Fibroblast of skin of back (primary cell): Measurements from ENCODE around the gene KIAA1671.
A peak's percentile ranks its signal among the peaks of the same experiment; 100 is the strongest.

Source experiments
- DNase-seq: peaks from one replicate; pipeline ENCODE4 v3.0.0-alpha.2; 2013

KIAA1671 gene

DNA sequence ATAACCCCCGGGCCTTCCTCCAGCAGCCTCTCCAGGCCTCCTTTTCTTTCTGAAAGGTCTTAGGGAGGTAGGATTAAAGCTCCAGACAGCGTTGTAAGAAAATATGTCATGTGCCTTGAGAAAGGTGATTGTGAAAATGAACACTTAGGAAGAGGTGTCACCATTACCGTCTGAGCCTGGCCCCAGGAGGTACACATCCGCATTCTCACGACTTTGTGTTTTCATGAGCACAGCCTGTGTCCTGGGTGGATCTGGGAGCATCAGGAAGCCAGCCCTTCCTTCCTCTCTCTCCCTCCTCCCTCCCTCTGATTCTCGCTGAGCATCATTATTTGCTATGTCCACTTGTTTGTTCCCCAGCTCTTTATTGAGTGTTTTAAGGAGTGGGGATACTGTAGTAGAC is 142.1 kb downstream of the KIAA1671 start:
- no peak for DNase-seq

DNA sequence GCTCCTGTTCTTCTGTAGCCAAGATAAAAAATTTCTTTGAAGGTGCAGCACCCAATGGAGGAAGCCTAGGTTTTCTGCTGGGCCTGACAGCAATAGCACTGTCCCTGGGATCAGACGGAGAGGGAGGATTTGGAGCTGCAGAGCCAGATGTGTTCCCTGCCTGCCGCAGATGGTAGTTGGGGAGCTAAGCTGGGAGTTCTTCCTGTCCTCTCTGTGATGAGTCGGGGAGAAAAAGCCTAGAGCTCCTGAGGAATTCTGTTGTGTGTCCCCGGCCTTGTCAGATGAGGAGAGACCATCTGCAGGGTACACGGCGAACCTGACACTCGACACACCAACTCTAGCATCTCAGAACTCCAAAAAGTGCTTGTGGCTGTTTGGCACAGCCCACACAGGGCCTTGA is 143.4 kb downstream of the KIAA1671 start:
- no peak for DNase-seq

DNA sequence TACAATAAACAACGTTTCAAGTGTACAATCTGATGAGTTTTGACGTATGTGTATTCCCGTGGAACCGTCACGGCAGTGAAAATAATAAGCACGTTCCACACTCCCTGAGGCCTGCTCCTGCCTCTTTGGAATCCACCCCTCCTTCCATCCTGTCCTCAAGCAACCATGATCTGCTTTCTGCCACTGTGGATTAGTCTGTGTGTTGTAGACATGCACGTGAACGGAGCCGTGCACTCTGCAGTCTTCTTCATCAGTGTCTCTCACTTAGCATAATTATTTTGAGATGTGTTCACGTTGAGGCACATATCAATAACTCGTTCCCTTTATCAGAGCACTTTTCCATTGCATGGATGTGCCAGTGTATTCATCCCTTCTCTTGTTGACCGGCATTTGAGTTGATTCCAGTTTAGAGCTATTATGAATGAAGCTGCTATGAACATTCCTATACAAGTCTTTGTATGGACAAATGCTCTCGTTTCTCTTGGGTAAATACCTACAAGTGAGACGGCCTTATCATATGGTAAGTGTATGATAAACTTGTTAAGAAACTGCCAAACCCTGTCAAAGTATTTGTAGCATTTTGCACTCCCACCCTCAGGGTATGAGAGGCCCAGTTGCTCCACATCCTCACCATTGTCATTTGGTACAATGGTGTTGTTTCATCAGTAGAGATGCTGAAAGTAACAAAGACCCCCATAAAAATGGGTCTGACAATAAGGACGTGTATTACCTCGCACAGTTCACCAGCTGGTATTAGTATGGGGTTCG is 144.3 kb downstream of the KIAA1671 start:
- no peak for DNase-seq

DNA sequence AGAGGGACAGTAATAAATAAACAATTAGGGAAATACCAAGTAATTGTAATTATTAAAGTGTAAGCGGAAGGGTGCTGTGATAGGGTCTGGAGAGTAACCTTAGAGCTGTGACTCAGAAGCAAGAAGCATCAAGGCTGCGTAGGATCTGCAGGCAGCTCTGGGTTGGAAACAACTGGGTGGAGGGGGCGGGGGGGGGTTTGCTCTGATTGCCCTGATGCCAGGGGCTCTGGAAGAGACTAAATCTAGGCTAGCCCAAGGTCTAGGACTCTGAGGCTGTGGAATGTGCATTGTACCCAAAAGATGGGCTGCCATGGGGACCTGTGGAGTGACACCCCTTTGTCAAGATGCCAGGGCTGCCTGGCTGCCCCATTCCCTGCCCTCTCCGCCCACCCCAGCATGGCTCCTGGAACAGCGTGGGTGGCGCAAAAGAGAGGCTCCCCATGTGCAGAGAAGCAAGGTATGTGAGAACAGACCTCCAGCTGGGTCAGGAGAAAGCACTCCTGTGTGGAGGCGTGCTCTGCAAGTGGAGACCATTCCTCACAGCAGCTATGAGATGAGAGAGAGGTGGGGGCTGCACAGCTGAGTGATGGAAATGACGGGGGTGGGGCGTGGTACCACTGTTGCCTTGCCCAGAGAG is 146.0 kb downstream of the KIAA1671 start:
- DNase-seq = no peak

DNA sequence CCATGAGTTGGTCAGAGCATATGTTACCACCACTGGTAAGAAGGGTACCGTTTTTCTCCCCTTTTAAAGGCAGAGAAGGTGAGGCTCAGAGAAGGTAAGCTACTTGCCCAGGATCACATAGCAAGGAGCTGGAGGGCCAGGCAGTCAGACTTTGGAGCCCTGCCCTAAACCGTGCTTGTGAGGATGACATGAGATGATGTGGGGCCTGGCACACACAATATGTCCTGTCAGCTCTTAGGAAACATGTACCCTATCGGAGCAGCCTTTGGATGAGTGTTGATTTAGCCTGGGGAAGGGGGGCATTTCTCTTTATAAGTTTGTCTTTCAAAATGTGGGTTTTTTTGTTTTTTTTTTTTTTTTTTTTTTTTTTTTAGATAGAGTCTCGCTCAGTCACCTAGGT is 146.7 kb downstream of the KIAA1671 start:
- no peak for DNase-seq

DNA sequence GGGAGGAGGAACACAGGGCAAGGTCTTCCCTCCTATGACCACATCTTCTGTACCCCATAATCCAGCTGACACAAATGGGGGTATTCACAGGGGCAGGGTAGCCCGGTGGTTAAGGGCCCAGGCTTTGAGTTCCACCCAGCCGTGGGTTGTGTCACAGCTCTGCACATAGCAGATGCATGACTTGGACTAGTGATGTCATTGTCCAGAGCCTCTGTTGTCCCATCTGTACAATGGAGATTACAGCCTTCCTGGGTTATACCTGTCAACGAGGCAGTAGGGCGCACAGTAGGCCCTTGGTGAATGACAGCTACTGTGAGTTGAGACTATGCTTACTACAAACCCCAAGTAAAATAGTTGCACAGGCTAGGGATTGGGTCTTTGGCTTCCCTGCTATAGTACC is 147.9 kb downstream of the KIAA1671 start:
- no peak for DNase-seq

DNA sequence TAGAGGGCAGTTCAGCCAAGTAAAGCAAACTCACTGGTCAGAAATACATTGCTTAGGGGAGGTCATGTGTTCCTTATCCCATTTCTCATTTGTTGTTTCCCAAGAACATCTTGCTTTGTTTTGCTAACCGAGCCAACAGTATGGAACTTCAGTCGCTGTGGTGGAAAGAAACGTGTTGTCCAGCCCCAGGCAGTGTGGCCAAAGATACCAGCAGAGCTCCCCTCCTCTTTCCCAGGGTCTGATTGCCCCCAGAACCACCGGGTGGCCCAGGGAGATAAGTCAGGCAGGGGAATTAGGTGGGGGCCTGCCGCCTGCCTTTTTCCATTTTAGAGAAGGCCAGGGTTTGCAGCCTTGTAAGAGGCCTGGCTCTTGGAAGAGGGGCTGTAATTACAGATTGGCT is 148.4 kb downstream of the KIAA1671 start:
- DNase-seq = no peak

DNA sequence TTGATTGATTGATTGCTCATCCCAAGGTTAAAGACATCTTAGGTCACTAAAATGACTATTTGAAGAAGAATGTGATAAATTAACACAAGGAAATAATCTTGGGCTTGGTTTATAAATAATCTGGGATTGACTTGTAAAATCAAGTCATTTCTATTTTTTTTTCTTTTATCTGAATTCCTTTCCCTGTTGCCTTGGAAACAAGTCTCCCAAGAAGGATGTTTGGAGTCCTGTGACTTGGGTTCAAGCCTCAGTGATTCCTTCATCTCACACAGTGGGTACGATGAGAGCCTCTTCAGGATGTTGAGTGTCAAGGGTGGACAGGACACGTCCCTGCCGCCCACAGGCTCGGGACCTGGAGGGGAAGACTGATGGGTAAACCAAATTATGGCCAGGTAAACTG is 149.0 kb downstream of the KIAA1671 start:
- DNase-seq = no peak

DNA sequence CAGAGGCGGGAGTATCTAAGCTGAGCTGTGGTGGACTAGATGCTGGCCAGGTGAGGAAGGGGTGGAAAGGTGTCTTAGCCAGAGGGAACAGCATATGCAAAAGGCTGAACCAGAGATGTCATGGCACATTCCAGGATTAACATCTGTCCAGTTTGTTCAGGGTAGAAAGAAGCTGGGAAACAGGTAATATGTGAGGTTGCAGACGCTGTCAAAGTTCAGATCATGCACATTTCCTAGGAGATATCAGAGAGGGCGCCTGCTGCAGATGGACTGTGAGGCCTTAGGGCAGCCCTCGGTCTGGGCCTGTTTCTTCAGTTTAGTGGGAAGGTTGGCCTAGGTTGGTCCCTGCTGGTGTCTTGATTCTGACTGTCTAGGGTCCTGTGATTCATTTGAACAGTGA is 149.5 kb downstream of the KIAA1671 start:
- DNase-seq = no peak

DNA sequence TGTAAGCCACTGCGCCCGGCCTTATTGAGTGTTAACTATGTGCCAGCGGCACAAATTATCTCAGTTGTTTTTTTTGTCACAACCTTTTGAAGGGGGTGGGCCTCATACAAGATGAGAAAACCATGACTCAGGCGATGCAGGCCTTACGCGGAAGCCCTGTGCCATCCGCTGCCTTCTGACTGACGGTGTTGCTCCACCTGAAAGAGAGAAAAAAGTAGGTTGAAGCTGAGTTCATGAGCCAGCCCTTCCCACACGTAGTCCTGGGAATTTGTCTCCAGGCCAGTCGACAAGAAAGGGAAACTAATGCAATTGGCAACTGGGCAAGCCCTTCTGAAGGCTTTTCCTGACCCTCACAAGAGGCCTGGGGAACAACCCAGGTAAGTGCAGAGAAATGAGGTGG is 150.2 kb downstream of the KIAA1671 start:
- no peak for DNase-seq

DNA sequence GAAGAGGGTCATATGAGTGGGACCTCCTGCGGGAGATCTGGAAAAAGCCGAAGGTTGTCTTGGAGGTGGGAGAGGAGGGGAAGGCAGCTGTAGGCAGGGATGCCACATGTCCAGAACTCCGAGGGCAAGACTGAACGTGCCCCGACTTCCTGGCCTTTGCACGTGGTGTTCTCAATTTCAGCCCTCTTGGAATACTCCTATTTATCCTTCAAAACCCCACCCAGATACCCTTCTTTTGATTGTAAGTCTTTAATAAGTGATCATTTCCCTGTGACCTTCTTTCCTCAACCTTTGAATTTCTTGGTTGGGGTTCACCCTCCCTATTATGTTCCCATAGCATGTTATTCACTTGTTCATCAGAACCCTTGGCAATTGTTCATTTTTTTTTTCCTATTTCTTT is 151.9 kb downstream of the KIAA1671 start:
- DNase-seq = no peak

DNA sequence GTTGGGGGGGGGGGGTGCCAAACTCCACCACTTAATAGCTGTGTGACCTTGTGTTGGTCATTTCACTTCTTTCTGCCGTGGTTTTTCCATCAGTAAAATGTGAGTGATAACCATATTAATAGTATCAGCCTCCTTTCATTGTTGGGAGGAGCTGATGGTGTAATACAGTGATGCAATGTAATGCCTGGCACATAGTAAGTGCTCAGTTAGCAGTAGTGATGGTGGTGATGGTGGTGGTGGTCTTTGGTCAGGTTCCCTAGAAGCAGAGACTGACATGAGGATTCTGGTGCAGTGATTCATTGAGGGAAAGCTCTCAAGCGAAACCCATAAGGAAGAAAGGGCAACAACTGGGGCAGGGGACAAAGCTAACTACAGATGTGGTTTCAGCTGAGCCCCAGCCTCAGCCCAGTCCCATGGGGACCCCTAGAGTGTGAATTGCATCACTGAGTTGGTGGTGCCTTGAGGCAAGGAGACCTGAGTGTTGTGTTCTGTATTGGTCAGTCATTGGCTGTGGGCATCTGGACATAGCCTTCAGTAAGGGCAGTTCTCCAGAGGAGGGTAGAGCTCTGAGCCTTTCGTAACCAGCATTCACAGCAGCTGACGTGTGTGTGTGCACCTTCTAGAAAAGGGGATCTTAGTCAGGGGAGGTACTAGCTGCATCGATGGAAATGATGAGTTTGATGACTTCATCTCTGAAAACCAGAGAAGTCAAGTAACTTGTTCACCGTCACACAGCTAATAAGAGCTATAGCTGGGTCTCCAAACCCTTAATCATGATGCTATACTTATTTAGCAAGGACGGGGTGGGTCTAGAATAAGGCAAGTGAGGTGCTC is 153.5 kb downstream of the KIAA1671 start:
- no peak for DNase-seq

DNA sequence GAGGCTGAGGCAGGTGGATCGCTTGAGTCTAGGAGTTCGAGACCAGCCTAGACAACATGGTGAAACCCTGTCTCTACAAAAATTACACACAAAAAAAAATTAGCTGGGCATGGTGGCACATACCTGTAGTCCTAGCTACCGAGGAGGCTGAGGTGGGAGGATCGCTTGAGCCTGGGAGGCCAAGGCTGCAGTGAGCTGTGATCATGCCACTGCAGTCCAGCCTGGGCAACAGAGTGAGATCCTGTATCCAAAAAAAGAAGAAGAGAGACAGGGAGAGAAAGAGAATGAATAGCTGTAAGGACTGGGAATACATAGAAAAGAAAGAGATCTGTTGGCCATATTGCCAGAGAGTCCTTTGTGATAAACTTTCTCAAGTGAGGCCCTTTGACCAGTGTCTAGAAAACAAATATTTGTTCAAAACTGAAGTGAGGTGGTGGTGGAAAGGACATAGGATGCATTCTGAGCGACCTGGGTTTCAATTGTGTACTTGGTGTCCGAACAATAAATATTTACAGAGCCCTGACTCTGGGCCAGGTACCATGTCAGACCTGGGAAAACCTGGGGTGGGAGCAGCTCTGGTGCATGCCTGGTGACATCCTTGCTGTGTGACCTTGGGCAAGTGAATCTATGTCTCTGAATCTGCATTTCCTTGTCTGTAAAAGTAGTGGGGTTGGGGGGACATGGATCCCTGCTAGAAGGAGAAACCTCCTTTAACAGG is 157.5 kb downstream of the KIAA1671 start:
- DNase-seq = no peak

DNA sequence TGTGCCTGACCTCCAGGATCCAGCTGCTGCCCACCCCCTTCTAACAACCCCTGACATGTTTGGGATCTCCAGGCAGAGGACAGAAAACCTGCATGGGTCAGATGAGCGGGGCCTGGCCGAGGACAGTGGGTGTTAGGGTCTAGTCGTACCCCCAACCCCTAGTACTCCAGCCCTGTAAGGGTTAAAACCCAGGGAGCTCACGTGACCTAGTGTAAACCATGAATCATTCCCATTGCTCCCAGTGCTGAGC is 158.0 kb downstream of the KIAA1671 start:
- no peak for DNase-seq

DNA sequence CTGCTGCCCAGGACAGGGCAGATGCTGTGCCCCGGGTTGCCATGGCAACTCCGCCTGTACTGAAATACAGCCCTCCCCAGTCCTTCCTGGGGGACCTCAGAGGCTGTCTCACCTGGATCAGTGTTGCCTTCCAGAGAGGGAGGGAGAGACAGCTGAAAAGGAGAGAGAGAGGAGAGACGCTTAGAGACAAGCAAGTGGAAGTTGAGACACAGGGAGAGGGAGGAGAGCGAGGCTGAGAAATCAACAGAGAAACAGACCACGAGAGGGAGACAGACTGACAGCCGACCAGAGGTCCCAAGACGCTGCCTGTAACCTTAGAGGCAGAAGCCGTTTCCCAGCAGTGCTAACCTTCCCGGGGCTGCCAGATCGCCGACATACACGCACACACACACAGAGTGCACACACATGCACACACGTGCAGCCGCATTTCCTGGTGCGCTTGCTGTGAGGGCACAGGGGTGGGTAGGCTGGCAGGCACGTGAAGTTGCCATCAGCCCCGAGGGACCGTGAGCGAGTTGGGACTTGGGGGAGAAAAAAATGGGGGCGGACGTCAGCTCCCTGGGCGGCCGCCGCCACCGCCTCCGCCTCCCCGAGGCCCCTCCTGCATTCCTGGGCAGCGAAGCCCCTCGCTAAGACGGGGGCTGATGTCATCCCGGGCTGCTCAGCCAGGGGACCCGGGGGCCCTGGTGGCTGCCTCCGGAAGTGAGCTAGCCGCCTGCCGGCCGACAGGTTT is 158.5 kb downstream of the KIAA1671 start:
- peak; percentile 77 for DNase-seq

DNA sequence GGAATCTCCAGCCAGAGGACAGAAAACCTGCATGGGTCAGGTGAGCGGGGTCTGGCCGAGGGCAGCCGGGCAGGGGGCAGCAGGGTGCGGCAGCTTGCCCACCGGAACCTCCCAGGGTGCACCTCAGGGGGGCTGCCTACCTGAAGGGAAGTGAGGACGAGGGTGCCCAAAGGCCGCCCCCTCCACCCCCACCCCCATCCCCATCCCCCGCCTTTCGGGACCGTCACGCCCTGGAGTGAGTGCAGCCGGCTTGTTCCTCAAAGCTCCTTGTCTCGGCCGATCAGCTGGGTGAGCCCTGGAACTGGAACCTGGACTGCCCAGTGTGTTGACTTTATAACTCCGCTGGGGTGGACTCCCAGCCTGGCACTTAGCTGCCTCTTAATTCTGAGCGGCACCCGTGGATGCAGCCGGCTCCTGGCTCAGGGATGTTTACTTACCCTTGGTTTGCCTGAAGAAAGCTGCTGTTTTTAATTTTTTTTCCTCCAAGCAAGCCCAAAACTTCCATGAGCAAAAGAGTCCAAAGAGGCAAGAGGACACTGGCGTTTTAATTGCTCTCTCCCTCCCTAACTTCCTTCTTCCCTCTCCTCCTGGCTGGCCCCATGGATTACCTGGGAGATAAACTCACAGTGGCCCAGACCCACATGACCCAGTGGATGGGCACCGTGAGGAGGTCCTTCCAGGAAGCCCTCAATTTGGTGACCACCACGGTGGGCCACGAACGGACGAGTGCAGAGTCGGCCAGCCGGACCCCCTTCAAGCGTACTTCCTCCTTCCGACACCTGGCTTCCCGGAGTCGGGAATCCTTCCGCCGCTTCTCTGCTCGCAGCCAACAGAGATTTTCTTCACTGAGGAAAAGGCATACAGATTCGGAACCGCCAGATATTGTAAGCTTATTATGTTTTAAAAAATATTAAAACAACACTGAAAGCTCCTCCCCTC is 159.3 kb downstream of the KIAA1671 start:
- peak; percentile 3 for DNase-seq

DNA sequence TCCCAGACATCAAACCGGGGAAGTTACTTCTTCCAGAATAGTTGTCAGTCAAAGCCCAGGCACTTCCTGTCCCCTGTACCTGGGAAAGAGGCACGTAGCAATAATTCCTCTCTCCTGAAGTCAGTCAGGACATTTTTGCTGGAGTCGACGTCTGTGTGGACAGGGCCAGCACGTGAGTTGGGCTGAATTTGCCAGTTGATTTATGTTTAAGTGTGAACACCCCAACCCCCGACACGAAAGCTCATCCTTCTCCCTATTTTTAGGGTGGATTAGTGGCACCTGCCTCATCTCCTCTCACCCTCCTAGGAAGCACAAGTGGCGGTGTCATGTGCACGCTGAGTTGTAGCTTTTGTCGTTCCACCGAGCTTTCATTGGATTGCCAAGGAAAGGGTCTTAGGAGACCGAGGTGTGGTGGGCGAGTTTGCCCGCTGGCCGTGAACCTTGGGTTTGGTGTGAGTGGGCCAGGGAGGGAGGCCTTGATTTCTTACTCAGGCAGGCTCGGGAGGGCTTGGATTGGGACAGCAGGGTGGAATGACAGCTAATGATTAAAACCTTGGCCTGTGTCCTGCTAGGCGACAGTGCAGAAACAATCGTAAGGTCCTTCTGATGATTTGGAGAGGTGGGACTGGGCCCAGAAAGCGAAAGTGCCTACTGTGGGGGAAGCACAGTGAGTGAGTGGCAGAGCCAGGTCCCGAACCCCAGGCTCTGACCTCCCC is 160.2 kb downstream of the KIAA1671 start:
- DNase-seq = no peak

DNA sequence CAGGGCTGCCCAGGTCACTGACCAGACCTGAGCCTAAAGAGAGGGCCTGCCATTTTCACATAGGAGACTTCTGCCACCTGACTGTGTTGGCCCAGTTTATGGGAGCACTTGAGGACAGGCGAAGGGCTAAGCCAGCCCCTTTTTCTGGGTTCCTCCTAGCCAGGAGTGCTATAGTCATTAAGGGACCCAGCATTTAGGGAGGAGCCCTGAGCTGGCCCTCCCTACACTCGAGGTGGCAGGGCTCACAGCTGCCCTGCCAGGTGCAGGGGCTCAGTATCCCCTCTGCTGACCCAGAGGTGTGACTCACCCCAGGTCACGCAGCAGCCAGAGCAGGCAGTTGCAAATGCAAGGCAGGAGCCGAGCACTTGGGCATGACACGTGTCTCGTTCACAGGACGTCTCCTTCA is 160.8 kb downstream of the KIAA1671 start:
- DNase-seq = no peak

DNA sequence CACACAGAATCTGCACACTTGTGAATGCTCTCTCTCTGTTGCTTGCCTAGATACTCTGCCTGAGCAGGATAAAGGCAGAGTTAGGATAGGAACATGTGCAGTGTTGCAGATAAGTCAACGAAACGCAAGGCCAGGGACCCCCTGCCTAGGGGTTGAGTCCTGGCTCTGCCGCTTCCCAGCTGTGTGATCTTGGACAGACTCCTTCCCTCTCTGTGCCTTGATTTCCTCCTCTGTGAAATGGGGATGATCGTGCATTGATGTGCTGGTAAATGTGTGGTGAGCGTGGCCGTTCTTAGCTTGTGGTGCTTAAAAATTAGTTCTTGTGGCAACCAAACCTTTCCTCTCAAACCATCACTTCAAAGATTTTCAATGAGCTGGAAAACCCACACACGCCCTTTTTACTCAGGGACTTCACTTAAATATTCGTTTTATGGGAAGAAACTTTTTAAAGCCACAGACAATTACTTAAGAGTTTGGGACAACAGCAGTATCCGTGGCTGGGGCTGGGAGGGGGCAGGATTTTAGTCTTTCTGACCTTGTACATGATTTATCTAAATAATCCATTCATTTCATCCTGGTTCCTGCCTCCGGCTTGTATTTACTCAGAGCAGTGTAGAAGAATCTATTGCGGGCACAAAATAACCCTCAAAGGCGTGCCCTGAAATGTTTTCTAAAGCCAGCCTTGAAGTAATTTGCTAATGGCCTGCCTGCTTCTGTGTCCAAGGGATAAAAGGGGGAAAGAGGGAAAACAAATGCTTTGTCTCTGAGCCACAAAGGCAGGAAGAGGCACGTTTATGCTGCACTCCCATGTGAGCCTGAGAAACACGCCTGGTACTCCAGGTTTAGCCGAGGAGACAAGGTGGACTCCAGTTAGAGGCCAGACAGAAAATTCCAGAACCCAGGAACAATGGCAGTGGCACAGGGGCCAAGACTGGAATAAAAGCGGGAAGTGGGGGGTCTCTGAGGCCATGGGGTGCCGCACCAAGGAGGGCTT is 162.2 kb downstream of the KIAA1671 start:
- DNase-seq = no peak
